GM20431 (cell line): ENCODE data around the gene DNAH3.
"Not testable (repeated sequence)": the region's sequence is repeated elsewhere in the genome, so short reads cannot be mapped to it uniquely, and the experiment has no call there.

Source experiments
- in situ Hi-C: fragments of 300-500 bp; cut with MseI, MboI; formaldehyde crosslinking; loops from one replicate; pipeline ENCODE4 v1.15.0; 2020; ENCODE audit warnings: low sequenced_read_pairs; ENCODE audit not compliant: unreplicated experiment

Gene DNAH3

DNA sequence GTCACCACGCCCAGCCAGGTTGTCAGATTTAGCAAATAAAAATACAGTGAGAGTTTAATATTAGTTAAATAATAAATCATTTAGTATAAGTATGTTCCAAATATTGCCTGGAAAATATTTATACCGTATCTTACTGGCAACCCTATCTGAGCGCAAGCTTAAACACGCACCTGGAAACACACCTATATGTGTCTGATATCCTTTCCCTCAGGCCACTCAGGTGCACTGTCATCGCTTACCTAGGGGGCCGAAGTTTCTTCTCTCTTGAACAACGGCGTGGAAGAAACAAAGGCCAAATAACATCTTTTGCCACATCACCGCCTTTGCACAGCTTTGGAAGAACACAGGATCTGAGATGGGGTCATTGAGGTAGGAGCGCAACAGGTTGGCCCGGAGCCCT is 196.1 kb downstream of the DNAH3 start:
- in situ Hi-C loops = no loop called here

DNA sequence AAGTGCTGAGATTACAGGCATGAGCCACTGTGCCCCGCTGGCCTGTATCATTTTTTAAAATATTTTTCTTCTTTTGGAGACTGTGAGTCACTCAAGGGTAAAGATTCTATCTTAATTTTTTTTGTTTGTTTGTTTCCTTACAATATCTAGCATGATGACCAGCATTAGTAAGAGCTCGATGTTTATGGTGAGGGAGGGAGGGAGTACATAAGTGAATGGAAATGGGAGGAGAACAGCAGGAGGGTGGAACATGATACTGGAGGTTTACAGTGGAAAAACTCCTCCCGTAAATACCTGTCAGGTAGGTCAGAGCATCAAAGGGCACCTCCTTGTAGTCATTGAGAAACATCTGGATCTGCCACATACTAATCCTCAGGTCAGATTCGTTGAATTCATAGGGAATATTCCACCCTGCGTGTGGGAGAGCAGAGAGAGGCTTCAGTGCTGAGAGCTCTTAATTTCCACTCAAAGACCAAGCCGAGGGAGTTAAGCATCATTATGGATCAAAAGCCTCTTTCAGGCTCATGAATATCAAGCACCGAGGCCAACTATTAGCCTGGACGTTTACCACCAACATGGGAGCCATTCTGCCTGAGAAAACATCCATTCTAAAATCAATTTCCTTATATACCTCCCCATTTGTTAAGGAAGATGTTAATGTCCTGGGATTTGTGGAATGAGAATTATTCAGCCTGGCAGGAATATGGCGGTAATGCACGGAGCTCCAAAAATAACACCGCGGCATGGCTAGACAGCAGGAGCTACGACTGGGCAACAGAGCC is 198.3 kb downstream of the DNAH3 start:
- in situ Hi-C loops = no loop called here

DNA sequence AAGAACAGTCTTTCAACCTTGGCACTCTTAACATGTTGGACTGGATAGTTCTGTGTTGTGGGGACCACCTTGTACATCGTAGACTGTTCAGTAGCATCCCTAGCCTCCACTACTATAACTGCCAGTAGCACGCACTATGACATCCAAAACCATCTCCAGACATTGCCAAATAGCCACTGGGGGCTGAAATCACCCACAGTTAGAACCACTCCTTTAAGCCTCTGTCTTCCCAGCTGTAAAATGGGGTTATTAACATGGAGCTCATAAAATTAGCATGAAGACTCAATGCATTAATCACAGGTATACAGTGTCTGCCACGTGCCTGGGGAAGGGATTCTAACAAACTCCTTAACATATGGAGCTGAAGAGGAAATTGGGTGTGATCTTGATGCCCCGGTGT is 200.4 kb downstream of the DNAH3 start:
- in situ Hi-C loops = no loop called here

DNA sequence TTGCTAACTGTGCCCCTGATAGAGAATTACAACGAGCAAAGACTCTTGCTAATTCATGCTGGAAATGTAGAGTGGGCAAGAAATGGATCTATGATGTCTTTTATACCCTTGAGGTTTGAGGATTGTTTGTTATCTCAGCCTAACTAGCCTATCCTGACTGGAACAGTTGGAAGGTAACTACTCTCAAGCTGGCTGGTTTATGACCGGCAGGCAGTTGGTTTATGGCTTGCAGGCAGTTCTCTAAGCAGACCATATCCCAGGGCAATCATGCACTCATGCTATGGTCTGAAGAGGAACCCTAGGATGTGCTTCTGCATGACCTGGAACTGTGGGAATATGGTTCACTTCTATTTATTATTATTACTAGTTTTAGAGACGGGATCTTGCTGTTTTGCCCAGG is 201.0 kb downstream of the DNAH3 start:
- in situ Hi-C loops = no loop called here

DNA sequence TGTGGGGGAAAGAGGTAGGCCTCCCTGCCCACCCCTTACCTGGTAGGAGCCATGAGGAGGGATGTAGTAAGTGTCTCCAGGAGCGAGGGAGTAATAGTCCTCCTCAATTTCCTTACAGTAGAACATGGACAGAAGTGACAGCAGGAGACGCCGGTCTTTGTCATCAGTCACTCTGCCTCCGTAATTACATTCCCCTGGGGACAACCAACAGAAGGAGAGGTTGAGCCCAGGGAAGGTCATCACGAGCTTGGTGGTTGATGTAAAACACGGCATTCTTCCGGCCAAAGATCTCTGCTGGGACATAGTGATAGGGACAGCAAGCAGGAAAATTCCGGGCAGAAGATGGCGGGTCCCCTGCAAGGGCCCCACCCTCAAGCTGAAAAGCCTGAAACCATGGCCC is 202.2 kb downstream of the DNAH3 start:
- in situ Hi-C loops = no loop called here

DNA sequence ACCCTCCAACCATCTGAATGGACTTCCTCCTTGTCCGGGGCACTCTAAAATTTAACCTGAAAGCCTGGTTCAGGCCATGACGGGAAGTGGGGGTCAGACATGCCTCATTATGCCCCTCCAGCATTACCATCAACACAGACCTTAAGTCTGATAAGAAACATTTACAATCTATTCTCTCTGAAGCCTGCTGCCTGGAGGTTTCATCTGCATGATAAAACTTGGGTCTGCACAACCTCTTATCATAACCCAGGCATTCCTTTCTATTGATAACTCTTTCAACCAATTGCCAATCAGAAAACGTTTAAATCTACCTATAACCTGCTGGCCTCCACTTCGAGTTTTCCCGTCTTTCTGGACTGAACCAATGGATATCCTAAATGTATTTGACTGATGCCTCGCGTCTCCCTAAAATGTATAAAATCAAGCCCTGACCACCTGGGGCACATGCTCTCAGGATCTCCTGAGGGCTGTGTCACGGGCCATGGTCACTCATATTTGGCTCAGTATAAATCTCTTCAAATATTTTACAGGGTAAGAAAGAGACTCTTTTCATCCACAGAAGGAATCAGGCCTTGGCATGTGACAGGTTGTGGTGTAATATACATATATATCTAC is 204.5 kb downstream of the DNAH3 start:
- in situ Hi-C loops = no loop called here

DNA sequence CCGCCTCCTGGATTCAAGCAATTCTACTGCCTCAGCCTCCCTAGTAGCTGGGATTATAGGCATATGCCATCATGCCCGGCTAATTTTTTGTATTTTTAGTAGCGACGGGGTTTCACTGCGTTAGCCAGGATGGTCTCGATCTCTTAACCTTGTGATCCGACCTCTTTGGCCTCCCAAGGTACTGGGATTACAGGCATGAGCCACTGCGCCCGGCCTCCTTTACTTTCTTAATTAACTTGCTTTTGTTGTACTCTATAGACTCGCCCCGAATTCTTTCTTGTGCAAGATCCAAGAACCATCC is 205.1 kb downstream of the DNAH3 start:
- in situ Hi-C loops = not testable (repeated sequence)

DNA sequence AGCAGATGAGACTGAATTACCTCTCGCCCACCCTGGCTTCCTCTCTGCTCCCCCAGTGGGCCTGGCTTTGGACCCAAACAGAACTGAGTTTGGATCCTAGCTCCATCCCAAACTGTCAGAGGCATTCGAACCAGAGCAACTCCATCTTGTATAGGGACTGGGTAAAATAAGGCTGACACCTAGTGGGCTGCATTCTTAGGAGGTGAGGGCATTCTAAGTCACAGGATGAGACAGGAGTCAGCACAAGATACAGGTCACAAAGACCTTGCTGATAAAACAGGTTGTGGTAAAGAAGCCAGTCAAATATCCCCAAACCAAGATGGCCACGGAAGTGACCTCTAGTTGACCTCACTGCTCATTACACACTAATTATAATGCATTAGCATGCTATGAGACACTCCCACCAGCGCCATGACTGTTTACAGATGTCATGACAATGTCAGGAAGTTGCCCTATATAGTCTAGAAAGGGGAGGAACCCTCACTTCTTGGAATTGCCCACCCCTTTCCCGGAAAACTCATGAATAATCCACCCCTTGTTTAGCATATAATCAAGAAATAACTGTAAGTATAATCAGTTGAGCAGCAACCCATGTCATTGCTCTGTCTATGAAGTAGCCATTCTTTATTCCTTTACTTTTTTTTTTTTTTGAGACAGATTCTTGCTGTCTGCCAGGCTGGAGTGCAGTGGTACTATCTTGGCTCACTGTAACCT is 205.6 kb downstream of the DNAH3 start:
- in situ Hi-C loops = no loop called here

DNA sequence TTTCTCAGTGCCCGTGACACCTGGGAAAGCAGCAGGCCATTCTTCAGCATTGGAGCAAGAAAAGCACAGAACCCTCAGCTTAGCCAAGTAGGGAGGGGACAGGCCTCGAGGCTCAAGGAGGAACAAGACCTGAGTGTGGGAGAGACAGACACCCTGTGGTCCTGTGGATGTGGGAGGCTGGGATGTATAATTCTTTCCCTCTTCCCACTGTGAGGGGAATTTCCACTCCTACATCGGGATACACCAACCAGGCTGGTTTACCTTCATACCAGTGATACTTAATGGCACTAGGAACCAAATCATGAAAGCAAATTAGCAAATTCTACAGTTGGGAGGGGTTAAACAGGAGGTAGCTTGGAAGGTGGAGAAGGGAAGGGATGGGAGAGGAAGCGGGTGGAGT is 208.4 kb downstream of the DNAH3 start:
- in situ Hi-C loops = no loop called here

DNA sequence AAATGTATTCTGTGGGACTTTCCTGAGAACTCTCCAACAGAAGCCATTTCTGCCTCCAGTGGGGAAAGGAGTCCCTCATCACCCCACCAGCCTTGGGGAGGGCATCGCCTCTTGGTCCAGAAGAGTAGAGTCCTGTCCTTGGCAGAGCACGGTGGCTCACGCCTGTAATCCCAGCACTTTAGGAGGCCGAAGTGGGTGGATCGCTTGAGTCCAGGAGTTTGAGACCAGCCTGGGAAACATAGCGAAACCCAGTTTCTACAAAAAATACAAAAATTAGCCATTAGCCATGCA is 209.1 kb downstream of the DNAH3 start:
- in situ Hi-C loops = no loop called here

DNA sequence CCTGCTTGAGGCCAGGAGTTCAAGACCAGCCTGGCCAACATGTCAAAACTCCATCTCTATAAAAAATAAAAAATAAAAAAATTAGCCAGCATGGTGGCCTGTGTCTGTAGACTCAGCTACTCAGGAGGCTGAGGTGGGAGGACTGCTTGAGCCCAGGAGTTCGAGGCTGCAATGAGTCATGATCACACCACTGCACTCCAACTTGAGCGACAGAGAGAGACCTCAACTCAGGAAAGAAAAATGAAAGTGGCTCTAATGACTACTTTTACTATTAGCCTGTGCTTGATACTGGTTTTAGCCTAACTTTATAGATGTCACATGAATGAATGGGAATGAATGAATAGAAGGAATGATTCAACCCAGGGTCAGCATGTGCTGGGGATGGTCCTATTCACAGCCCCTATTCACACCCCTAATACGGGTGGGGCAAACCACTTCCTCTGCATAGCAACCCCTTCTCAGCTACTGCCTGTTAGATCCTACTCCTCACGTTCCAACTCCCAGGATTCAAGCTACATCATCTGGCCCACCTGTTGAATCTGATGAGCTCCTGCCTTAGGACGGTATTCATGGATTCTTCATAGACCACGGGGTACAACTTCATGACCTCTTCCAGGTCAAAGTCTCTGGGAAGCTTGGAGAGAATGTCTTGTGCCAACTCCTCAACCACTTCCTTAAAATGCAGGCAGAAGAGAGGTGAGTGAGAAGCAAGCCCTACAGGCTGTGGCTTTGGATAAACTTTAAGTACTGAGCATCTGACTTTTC is 209.6 kb downstream of the DNAH3 start:
- in situ Hi-C loops = no loop called here

DNA sequence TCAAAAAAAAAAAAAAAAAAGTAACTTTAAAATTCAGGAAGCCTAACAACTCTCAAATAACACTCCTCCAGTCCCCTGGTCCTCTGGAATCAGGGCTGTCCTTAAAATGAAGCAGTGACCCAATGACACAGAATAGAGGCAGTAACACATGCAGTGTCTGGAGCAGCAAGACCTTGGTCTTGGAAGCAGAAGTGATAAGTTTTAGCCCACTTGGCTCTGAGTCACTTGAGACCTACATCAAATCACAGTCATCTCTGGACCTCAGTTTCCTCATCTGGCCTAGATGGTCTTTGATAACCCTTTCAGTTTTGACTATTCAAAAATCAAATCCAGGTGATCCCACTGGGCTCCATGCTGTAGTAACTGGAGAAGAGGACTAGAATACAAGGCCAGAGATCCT is 211.0 kb downstream of the DNAH3 start:
- in situ Hi-C loops = no loop called here

DNA sequence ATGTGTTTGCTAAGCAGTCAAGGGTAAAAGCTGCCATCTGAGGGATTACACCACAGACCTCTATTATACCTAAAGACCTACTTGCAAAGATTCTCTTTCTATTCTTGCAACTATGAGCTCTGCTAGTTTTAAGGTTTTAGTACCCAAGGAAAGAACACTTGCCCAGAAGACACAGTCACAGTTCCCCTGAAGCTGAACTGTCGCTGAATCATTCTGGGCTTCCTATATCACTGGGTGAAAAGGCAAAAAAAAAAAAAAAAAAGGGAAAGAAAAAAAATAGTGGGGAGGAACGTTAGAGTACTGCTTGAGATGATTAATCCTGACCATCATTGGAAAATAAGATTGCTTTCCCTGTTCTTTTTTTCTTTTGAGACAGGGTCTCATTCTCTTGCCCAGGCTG is 212.2 kb downstream of the DNAH3 start:
- in situ Hi-C loops = no loop called here

DNA sequence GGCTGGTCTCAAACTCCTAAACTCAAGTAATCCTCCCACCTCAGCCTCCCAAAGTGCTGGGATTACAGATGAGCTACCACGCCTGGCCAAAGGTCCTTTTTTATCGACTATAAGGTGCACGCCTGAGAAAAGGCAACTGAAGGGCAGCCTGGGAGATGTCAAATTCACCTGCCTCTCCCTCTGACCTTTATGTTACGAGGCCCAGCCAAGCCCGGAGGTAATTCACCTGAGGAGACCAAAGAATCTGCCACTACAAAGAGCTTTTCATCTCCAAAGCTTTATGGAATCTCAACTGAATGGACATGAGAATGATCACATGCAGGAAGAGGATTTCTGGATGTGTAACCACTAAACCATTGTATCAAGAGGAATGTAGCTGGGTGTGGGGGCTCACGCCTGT is 212.9 kb downstream of the DNAH3 start:
- in situ Hi-C loops = no loop called here

DNA sequence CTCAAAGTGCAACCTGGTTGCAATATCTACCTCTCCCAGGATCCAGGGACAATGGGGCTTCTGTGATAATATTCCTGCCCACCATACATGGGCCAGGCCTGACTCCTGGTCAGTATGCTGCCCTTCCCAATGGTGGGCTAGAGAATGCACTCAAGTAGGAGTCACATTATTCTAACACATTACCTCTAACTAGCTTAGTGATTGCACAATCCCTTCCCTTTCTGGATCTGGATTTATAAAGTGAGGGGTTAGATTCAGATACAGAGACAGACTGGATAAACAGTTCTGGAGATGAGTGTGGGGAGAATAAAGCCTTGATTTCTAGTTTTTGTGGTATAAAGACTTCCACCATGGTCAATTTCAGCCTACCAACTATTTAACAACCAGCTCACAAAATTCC is 217.1 kb downstream of the DNAH3 start:
- in situ Hi-C loops = no loop called here

DNA sequence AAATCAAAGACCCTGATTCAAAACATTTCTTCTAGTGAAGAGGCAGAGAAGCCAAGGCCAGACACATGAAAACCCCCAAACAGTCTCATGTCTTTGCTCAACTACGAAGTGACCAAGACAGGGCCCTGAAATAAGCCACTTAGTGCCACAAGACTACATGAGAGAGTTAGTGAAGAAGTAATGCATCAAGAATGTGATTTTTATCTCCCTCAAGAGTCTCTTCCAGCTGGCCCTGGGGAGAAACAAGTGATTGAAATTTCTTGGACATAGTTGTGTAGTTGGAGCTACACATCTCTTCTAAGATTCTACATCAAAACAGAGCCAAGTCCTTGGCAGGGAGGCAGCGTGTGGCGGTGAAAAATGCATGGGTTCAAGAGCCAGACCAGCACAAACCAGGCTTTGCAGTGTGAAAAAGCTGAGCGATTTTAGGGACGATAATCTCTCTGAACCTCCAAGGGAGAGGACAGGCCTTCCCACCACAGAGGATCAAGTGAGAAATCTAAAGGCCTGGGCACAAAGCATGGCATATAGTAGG is 219.5 kb downstream of the DNAH3 start:
- in situ Hi-C loops = no loop called here

DNA sequence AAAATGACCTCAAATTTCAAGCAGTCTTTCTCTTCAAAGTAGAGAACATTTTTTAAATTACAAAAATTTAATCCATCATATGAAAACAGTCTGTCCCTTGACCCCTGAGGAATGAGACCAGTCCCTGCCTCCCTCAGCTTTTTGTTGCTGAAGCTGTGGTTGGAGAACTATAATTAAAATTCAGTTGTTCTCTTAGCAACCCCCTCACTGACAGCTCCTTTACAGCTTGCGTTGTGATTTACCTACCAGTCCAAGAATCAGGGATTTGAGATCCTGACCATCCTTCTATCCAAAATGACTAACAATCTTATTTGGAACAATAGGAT is 220.3 kb downstream of the DNAH3 start:
- in situ Hi-C loops = no loop called here

DNA sequence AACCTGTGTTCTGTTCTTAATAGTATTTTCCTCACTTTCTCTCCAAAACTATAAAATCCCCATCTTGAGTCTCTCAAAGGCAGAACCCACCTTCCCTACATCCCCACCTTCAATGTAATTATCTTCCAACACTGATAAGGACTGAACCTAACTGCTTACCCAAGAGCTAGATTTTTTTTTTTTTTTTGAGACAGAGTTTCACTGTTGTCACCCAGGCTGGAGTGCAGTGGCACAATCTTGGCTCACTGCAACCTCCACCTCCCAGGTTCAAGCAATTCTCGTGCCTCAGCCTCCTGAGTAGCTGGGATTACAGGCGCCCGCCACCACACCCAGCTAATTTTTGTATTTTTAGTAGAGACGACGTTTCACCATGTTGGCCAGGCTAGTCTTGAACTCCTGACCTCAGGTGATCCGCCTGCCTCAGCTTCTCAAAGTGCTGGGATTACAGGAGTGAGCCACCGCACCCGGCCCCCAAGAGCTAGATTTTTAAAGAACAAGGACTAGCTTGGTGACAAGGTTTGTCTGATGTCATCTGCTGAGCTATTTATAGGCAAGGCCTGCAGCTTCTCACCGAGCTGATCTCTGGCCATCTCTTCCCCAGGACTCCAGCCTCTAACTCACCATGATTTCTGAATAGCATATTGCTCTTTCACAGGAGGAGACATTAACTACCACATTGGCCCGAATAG is 220.8 kb downstream of the DNAH3 start:
- in situ Hi-C loops = not testable (repeated sequence)

DNA sequence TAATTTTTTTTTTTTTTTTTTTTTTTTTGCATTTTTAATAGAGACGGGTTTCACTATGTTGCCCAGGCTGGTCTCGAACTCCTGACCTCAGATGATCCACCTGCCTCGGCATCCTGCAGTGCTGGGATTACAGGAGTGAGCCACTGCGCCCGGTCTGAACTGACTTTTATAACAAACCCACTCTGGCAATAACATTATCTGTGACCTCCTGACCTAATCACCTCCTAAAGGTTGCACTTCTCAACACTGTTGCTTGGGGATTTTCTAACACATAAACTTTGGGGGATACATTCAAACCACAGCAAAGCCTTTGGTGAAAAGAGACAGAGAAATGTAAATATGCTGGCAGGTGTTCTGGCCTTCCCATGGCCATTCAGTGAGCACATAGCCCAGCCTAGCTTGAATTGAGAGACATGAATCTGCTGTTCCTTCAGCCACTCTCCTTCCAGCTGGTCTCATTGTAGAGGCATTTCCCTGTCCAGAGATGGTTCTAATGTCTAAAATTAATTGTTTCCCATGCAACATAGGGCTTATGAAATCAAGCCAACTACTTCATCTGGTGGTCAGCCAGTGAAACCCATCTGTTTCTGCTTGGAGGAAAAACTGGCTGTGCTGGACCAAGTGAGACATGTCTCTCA is 221.8 kb downstream of the DNAH3 start:
- in situ Hi-C loops = no loop called here

DNA sequence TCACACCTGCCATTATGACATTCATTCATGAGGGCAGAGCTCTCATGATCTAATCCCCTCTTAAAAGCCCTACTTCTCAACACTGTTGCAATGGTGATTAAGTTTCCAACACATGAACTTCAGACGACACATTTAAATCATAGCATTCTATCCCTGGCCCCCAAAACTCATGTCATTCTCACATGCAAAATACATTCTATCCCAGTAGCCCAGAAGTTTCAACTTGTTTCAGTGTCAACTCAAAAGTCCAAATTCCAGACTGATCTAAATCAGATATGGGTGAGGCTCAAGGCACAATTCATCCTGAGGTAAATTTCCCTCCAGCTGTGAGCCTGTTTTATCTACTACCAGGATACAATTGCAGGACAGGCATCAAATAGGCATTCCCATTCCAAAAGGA is 224.9 kb downstream of the DNAH3 start:
- in situ Hi-C loops = no loop called here
